Measurements from ENCODE around the gene MFSD11.

The MFSD11 gene

DNA sequence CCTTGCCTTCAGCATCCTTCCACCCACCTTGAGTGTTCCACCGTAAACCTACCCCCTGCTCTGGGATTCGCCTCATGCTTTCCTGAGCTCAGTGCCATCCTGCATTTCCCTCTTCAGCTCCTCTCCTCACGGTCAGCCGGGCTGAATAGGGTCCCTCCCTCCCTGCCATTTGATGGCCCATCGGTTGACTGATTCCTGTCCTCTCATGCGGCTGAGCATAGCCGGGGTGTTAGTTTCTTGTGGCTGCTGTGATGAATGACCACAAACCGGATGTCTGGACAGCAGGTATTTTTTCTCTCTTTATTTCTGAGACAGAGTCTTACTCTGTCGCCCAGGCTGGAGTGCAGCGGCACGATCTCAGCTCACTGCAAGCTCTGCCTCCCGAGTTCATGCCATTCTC is 86.2 kb downstream of the MFSD11 start:
- TF ChIP-seq GATA3 (IDR thresholded peaks at IDR 0.05; ENCODE audit: low read depth, low read length): no peak

DNA sequence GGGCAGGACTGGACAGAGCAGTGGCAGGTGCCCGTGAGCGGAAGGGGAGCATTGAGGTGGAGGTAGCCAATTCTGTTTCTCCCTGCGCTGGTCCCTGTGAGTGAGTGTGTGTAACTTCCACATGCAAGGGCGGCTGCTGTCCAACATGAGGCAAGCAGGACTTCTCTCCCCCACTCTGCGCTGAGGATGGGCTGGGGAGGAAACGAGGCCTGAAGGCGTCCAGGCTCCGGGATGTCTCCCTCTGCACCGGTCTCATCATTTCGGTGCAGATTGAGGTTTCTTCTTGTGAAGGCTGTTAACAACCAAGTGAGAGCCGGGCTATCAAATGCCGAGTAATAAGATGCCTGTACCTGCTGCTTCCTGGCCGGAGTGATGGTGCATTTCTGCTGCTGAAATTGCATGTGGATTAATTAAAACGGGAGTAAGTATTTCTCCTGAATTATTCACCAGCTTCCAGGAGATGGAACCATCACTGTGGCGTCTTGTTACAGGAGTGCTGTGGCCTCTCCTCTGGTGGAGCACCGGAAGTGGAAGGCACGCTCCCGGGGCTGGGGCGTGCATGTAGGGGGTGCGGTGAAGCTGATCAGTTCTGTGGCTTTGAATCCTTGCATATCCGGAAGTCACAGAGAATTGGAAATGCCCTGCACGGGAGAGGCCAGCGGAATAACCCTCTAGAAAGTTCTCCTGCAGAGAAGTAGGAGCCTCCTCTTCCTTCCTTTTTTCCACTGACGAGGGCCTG is 88.6 kb downstream of the MFSD11 start:
- TF ChIP-seq GATA2 (IDR thresholded peaks at IDR 0.05; ENCODE audit: low read depth, low read length) (no peak), GATA3 (IDR thresholded peaks at IDR 0.05; ENCODE audit: low read depth, low read length) (no peak)

DNA sequence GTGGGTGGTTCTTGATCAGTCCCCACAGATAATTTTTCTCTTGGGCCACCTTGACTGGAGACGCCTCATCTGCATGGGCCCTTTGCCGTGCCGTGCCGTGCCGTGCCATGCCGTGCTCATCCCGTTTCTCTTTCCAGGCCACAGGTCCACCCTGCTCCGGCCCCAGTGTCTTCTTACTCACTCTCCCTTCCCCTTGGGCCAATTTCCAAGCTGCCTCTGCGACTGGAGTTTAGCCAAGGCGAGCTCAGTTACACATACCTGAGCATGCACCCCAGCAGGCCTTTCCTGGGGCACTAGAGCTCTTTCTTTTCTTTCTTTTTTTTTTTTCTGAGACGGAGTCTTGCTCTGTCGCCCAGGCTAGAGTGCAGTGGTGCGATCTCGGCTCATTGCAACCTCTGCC is 89.8 kb downstream of the MFSD11 start:
- TF ChIP-seq GATA2 (IDR thresholded peaks at IDR 0.05; ENCODE audit: low read depth, low read length): no peak
- no peak for TF ChIP-seq GATA3 (IDR thresholded peaks at IDR 0.05; ENCODE audit: low read depth, low read length)
